ENCODE data around the gene BLOC1S1. TPM values are rescaled to one million over a fixed set of nuclear protein-coding genes. Genes with fewer than 3 reads are reported as not detected.
A peak's percentile ranks its signal among the peaks of the same experiment; 100 is the strongest.

The BLOC1S1 gene
- total and polyA plus RNA-seq, 10 of the 15 experiments (the other 5 are each of a cell fraction or from before 2014, with no cell fraction given), result 126 to 285 (median 166) TPM

DNA sequence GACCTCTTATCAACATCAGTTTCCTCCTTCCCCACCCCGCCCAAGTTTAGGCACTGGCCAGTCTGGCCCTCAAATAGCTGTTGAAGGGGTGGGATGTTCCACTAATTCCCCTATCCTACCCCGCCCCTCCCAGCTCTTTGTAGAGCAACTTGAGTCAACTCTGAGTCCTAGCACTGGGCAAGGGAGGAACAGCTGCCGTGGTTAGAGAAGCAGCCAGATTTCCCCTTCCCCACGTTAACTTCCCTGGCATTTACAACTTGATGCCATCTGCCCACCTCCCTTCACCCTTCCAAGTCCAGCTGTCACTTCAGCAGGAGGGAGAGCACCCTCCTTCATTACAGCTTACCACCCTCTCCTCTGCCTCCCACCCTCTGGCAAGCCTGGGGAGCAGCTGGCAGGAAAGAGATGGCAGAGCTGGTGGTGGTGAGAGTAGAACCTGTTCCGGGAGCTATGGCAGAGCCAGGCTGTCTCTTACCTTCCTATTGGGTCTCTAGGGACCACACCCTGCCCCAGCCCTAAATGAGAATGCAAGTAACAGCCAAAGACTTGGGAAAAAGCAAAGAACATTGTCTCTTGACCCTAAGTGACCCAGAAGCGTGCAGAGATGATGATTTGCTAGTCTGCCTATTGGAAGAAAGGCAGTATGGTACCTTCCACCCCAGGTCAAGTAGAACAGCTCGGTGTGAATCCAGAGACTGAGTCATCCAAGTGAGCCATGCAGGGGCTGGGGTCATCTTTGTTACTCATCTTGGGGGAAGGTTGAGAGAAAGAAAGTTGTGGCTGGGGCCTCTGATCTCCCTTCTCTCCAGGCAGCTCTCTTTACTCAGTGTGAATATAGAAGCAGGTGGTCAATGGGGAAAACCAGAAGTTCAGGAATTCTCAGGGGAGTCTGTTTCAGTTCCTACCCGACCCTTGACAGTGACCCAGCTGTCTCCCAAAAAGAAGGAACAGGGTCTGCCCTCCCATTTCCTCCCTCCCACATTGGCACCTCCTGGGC lies 1.5 kb downstream of the BLOC1S1 start:
- no peak overlapping the region for H2AFZ ChIP-seq (ENCODE audit: control insufficient read depth, low read depth, low read length)
- in situ Hi-C loops (cut with MboI) (no loop called here), intact Hi-C loops (cut with micrococcal nuclease; ENCODE audit: unreplicated experiment) (loop anchor here (2.0 kb wide), 1 partner anchor 19 kb away; no protein-coding TSS in a partner anchor)
- POLR2A ChIA-PET, result interaction anchor here (0.7 to 3.5 kb wide), 10 partner anchors 11 to 504 kb away, joined by 3 to 39 read pairs (median 4); partner anchors contain the start of genes CD63, GDF11 and RNF41
- FAIRE-seq (peak; percentile 68), ATAC-seq (peak; percentile 47), DNase-seq (ENCODE audit: low read depth, low spot score) (no peak)
- peak overlapping the region; percentile 92 for H3K9ac ChIP-seq (ENCODE audit: control insufficient read depth, insufficient read depth, low read length)
- RAD21 ChIA-PET (ENCODE audit: unreplicated experiment), result interaction anchor here (0.7 to 11.0 kb wide), 7 partner anchors 12 to 355 kb away, joined by 3 to 113 read pairs (median 5); partner anchors contain the start of genes CD63 and RAB5B
- H3K27me3 ChIP-seq (replicated peaks in 1 of 2; ENCODE audit: control insufficient read depth in 2 of 2, insufficient read depth in 2 of 2, low read length in 1 of 2), result no peaks in the 10 kb centered on the region
- peak overlapping the region; percentile 81 for H3K4me3 ChIP-seq
- CTCF ChIA-PET, result interaction anchor here (0.6 to 11.4 kb wide), 14 partner anchors 8 to 388 kb away, joined by 3 to 205 read pairs (median 7); partner anchors contain the start of genes CD63, PA2G4 and PYM1
- H3K27ac ChIP-seq (ENCODE audit: control insufficient read depth, insufficient read depth), result peak overlapping the region; percentile 95
- no peaks in the 10 kb centered on the region for H4K20me1 ChIP-seq (ENCODE audit: control insufficient read depth, insufficient read depth)
- peak overlapping the region; percentile 100 for H3K4me2 ChIP-seq (ENCODE audit: control insufficient read depth, insufficient read depth)
- WGBS (ENCODE audit: insufficient coverage, insufficient replicate concordance, low lambda C conversion rate, missing lambda C conversion rate), result 8% methylated on average over 8 of the region's 8 CpGs
- no peaks in the 10 kb centered on the region for H3K9me3 ChIP-seq (replicated peaks; ENCODE audit: control insufficient read depth, insufficient read depth, low read length)
- H3K4me1 ChIP-seq (ENCODE audit: control insufficient read depth, insufficient read depth, low read length), result peaks cover 20% of the 10 kb centered on the region
- H3K36me3 ChIP-seq (ENCODE audit: control insufficient read depth in 2 of 2, insufficient read depth in 2 of 2, low read length in 1 of 2), result peaks cover 0 to 2% of the 10 kb centered on the region in 2 experiments; a peak in 1 of 4 replicates
- peaks cover 13% of the 10 kb centered on the region for H3K79me2 ChIP-seq (ENCODE audit: control insufficient read depth, insufficient read depth, low read length)
- TSS peak; percentile 79 for BruUV-seq (replicated peaks)
- SMC1A ChIA-PET (ENCODE audit: uncharacterized antibody, unreplicated experiment), result interaction anchor here (0.8 to 4.0 kb wide), 10 partner anchors 8 to 216 kb away, joined by 3 to 29 read pairs (median 6); partner anchors contain the start of genes CD63, ORMDL2 and SARNP
- TF ChIP-seq RELA (IDR thresholded peaks at IDR 0.05; ENCODE audit: borderline replicate concordance, partially characterized antibody) (no peak), IKZF1 (conservative IDR thresholded peaks at IDR 0.05) (peak; percentile 76), SUZ12 (IDR thresholded peaks at IDR 0.05; ENCODE audit: unreplicated experiment) (no peak), RFX5 (IDR thresholded peaks at IDR 0.05; ENCODE audit: low read depth, low read length) (no peak), CREM (IDR thresholded peaks at IDR 0.05; ENCODE audit: low read depth) (peak; percentile 33; the same call in 1 of the 2 replicates), EGR1 (IDR thresholded peaks at IDR 0.05; ENCODE audit: borderline replicate concordance in 1 of 2, low read depth in 2 of 2, low read length in 2 of 2) (no peak), CHD4 (IDR thresholded peaks at IDR 0.05) (no peak), IKZF2 (IDR thresholded peaks at IDR 0.05) (peak; percentile 25 to 64; a peak in 2 of 4 replicates), TCF3 (IDR thresholded peaks at IDR 0.05; ENCODE audit: borderline replicate concordance, insufficient read depth, low read depth, low read length) (peak; percentile 70; the same call in 1 of the 2 replicates), NR2C2 (IDR thresholded peaks at IDR 0.05; ENCODE audit: borderline replicate concordance, control insufficient read depth, insufficient read length, low read depth) (no peak), BHLHE40 (IDR thresholded peaks at IDR 0.05; ENCODE audit: borderline replicate concordance in 1 of 2, low read depth in 2 of 2, low read length in 1 of 2) (peak in 1 of 2 experiments; percentile 22; a peak in 1 of 4 replicates), NR2F1 (conservative IDR thresholded peaks at IDR 0.05) (peak; percentile 80), ZNF384 (IDR thresholded peaks at IDR 0.05; ENCODE audit: borderline replicate concordance, low read depth, low read length) (no peak), FOXK2 (IDR thresholded peaks at IDR 0.05) (no peak), STAT1 (conservative IDR thresholded peaks at IDR 0.05) (no peak), TBL1XR1 (IDR thresholded peaks at IDR 0.05; ENCODE audit: low read depth, low read length) (no peak), EED (IDR thresholded peaks at IDR 0.05; ENCODE audit: low read depth) (no peak; the same call in 1 of the 2 replicates), SPI1 (IDR thresholded peaks at IDR 0.05; ENCODE audit: borderline replicate concordance, insufficient read depth, low read depth, low read length) (peak; percentile 76)
- TF ChIP-seq, protein P1, sequence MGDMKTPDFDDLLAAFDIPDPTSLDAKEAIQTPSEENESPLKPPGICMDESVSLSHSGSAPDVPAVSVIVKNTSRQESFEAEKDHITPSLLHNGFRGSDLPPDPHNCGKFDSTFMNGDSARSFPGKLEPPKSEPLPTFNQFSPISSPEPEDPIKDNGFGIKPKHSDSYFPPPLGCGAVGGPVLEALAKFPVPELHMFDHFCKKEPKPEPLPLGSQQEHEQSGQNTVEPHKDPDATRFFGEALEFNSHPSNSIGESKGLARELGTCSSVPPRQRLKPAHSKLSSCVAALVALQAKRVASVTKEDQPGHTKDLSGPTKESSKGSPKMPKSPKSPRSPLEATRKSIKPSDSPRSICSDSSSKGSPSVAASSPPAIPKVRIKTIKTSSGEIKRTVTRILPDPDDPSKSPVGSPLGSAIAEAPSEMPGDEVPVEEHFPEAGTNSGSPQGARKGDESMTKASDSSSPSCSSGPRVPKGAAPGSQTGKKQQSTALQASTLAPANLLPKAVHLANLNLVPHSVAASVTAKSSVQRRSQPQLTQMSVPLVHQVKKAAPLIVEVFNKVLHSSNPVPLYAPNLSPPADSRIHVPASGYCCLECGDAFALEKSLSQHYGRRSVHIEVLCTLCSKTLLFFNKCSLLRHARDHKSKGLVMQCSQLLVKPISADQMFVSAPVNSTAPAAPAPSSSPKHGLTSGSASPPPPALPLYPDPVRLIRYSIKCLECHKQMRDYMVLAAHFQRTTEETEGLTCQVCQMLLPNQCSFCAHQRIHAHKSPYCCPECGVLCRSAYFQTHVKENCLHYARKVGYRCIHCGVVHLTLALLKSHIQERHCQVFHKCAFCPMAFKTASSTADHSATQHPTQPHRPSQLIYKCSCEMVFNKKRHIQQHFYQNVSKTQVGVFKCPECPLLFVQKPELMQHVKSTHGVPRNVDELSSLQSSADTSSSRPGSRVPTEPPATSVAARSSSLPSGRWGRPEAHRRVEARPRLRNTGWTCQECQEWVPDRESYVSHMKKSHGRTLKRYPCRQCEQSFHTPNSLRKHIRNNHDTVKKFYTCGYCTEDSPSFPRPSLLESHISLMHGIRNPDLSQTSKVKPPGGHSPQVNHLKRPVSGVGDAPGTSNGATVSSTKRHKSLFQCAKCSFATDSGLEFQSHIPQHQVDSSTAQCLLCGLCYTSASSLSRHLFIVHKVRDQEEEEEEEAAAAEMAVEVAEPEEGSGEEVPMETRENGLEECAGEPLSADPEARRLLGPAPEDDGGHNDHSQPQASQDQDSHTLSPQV (IDR thresholded peaks at IDR 0.05), result no peak

Measured in GM12878 (cell line).